SK-N-SH treated with all-trans-retinoic acid at 6 μM for 48 hours (cell line): Measurements from ENCODE around the gene LYPD8.

Experiments used
- ARNTL ChIP-seq: fragments of 450-650 bp; formaldehyde crosslinking; IDR thresholded peaks from 2 replicates; pipeline ENCODE4 v1.5.0; 2020; ENCODE audit warnings: low read depth, mild to moderate bottlenecking, moderate library complexity, borderline replicate concordance
- CREB5 ChIP-seq: fragments of 250-450 bp; sonication (Bioruptor Pico); IDR thresholded peaks from 2 replicates; pipeline ENCODE4 v1.5.1; 2020; ENCODE audit warnings: low read depth, mild to moderate bottlenecking, moderate library complexity
- CSDC2 ChIP-seq: fragments of 250-450 bp; sonication (Bioruptor Pico); IDR thresholded peaks from 2 replicates; pipeline ENCODE4 v1.5.0; 2020; ENCODE audit warnings: mild to moderate bottlenecking, moderate library complexity
- ESRRG ChIP-seq: fragments of 250-450 bp; sonication (Bioruptor Pico); IDR thresholded peaks from 2 replicates; pipeline ENCODE4 v1.6.1; 2021; ENCODE audit warnings: mild to moderate bottlenecking
- TOX ChIP-seq: fragments of 250-450 bp; sonication (Bioruptor Pico); IDR thresholded peaks from 2 replicates; pipeline ENCODE4 v1.8.0; 2021; ENCODE audit warnings: mild to moderate bottlenecking, moderate library complexity, borderline replicate concordance
- ZNF8 ChIP-seq: fragments of 450-650 bp; formaldehyde crosslinking; IDR thresholded peaks from 2 replicates; pipeline ENCODE4 v1.5.0; 2020; ENCODE audit warnings: mild to moderate bottlenecking, moderate library complexity

- no peak for TF ChIP-seq ARNTL
- no peak for TF ChIP-seq CSDC2 (CRISPR knock-in tag)
- TF ChIP-seq ESRRG (CRISPR knock-in tag), result no peak
- TF ChIP-seq CREB5 (CRISPR knock-in tag), result no peak
- TF ChIP-seq ZNF8 (CRISPR knock-in tag), result no peak
- no peak for TF ChIP-seq TOX (CRISPR knock-in tag)
These were observed 32.8 kb upstream of the LYPD8 start for GRCh38 chr1:248788327-248788726.
